HG02852 (cell line): ENCODE results near the gene SAMM50.

Experiments used
- ATAC-seq: cut with Tn5 transposase; IDR thresholded peaks from one replicate; pipeline ENCODE4 v1.9.1; 2021; ENCODE audit warnings: mild to moderate bottlenecking, moderate library complexity; ENCODE audit not compliant: unreplicated experiment

SAMM50 gene

DNA sequence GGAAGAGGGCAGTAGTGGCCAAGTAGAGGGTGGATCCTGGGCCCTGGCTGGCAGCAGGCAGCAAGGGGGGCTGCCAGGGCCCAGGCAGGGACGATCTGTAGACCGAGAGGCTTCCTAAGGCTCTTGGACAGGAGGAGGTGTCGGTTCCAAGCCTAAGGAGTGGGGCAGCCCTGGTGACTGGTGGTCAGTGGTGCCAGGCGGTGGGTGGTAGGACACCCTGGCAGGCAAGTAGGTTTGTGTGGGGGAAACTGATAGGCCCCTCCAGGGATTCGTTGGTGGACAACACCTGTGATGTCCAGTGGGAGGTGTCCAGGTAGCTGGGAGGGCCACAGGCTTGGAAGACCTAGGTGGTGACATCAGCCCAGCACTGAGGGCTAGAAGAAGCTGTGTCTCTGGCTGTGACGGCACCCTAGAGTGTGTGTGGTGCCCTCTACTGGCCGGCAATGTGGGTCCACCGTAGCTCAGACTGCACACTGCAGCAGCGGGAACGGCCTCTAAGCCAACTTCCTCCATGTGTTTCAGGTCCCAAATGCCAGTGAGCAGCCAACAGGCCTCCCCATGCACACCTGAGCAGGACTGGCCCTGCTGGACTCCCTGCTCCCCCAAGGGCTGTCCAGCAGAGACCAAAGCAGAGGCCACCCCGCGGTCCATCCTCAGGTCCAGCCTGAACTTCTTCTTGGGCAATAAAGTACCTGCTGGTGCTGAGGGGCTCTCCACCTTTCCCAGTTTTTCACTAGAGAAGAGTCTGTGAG lies 9.4 kb upstream of the SAMM50 start:
- no peak for ATAC-seq

DNA sequence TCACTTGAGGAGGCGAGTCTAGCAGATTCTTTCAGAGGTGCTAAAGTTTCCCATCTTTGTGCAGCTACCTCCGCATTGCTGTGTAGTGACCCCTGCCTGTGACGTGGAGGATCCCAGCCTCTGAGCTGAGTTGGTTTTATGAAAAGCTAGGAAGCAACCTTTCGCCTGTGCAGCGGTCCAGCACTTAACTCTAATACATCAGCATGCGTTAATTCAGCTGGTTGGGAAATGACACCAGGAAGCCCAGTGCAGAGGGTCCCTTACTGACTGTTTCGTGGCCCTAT lies 8.9 kb upstream of the SAMM50 start:
- ATAC-seq: no peak

DNA sequence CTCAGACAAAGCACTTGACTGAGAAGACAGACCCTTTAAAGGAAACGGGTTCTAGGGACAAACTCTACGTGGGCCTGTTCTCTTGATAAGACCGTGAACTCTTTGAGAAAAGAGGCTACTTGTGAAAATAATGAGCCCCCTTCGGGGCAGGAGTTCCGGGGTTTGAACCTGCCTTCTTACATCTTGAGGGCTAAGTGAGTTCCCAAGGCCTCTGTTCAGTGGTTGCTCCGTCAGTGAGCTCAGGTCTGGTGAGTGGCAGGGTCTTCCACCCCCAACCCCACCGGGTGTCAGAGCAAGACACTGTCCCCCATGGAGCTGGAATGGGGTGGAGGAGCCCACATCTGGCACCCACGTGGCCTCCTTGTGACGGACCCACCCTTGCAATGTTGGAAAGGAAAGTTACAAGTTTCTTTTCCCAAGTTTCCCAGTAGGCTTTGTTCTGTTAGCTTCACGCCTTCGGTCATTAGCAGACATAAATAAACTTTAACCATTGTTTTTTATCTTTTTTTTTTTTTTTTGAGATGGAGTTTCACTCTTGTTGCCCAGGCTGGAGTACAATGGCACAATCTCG lies 6.3 kb upstream of the SAMM50 start:
- no peak for ATAC-seq

DNA sequence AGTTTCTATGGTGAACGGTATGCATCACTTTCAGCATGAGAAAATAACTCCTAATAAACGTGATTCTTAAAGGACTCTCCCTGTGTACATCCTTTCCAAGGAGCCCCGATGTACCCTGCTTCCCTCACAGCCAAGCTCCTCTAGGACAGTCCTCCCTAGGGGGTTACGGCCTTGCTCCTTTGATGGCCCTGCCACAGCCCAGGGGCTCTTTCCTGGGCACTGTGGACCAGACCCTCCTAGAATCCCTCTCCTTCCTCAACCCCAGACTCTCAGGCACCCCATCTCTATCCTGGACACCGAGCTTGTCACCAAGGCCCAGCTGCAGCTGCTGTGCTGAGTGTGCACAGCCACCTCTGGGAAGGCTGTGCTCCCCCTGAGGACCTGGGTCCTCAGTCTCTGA lies 3.9 kb upstream of the SAMM50 start:
- no peak for ATAC-seq

DNA sequence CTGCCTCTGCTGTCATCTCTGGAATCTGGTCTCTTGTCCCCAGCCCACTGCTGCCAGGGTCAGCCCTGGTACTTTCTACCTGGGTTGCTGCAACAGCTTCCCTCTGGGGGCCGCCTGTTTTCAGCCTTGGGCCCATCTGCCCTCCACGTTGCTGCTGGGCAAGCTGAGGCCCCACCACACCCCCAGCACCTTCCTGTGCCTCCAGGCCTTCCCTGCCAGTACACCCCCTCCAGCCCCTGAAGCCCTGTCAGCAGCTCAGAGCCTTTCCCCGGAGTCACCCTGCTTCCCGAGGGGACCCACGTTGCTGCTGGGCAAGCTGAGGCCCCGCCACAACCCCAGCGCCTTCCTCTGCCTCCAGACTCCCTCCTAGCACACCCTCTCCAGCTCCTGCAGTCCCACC lies 3.3 kb upstream of the SAMM50 start:
- no peak for ATAC-seq

DNA sequence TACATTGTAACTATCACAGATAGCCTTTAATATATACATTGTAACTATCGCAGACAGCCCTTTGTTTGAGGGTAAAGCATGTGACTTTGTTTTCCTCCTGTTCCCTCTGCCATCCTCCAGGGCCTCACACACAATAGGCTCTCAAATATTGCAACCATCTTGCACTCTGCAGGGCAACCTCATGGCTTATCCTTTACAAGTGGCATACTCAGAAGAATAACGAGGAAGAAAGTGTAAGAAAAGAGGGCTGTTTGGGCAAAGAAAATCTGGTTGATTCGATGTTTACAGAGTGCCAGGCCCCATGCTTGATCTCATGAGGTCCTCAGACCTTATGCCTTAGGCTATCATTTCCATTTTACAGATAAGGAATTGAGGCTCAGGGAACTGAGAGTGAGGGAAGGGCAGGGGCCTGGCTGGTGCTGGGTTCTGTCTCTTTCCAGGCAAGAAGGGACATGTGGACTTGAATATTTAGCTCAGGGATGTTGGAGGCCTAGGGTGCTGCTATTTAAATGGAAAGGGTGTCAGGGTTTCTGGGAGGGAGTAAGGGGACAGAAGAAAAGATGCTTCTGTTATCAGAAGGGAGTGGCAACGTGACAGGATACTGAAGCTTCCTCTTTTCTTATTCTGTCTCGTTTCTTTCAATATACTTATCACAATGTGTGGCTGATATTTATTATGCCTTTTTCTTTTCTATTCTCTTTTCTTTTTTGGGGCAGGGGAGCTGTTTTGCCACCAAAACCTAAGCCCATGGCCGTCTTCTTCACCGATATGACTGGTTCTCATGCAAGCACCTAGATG lies 1.1 kb upstream of the SAMM50 start:
- no peak for ATAC-seq

DNA sequence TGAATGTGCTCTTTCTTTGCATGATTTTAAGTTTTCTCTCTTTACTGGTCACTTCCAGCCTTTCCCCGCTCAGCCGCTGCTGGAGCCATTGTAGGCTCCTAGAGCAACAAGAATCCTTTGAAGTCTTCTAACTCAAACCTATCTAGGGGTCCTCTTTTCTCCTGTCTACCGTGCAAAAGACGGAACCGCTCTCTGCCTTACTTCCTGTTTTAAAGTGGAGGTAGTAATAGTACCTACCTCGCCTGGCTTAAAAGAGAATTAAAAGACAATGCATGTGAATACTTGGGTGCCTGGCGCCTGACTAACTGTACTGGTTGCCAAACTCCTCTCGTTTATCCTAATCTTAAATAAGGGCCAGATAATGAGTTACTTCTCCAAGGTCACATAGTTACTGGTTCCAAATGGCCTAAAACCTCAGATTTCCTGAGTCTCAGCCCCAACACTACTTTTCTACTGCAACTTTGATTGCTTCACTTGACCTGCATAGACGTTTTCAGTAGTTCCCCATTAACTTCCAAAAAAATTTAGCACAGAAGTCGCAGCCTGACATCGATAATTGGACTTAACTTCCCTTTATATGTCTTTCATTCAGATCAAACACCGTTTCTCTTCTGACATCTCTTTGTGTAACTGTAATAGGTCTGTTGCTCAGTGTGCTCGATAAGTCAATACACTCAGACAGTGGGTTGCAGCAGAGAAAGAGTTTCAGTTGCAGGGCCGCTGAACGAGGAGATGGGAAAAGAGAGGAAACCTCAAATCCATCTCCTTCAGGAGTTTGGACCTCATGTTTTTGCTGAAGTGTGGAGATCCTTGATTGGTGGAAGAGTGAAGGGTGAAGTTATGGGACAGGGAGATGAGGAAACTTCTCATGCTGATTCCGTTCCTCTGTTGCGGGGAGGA lies 891 bp downstream of the SAMM50 start:
- peak; percentile 23 for ATAC-seq

DNA sequence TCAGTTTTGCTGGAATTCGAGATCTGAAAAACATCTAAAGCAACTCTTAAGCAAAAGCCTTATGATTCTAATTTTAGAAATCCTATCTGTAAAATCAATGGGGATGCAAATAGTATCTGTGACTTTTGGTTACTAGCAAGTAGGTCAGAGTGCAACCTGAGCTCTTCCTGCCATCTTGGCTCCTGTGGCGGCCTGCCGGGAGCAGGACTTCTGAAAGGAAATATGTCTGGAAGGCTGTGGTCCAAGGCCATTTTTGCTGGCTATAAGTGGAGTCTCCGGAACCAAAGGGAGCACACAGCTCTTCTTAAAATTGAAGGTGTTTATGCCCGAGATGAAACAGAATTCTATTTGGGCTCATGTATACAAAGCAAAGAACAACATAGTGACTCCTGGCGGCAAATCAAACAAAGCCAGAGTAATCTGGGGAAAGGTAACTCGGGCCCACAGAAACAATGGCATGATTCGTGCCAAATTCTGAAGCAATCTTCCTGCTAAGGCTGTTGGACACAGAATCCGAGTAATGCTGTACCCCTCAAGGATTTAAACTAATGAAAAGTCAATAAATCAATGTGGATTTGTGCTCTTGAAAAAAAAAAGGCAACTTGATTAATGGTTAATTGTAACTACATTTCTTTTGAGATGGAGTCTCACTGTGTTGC lies 1.7 kb downstream of the SAMM50 start:
- no peak for ATAC-seq

DNA sequence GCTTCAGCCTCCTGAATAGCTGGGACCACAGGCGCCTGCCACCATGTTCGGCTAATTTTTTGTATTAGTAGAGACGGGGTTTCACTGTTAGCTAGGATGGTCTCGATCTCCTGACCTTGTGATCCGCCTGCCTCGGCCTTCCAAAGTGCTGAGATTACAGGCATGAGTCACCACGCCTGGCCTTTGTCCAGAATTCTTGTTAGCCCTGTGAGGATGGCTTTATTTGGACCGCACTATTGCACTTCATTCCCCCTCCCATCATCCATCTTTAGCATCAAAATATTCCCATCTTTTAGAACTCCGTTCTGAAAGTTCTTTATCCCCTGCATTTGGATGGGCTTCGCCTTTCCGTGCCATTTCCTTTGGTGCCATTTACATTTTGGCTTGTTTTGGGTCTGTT lies 2.6 kb downstream of the SAMM50 start:
- ATAC-seq: no peak

DNA sequence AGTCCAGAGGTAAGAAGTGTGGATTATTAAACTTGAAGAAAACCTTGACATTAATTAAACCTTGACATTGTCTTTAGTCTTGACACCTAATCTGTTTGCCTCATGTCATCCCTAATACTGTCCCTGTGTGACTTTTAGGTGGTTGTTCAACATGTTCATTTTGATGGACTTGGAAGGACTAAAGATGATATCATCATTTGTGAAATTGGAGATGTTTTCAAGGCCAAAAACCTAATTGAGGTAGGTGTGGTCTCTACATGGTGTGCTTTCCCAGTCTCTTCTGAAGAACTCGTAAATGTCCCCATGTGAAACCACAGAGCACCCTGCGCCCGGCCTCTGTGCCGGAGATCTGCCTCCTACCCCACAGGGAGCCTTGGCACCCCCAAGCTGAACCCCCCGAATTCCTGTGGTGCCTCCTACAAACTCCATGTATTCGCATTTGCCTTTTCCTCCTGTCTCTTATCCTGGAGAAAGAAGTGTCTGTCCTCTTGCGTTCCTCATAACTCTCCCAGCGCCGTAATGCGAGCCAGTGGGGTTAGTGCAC lies 9.1 kb downstream of the SAMM50 start:
- no peak for ATAC-seq

DNA sequence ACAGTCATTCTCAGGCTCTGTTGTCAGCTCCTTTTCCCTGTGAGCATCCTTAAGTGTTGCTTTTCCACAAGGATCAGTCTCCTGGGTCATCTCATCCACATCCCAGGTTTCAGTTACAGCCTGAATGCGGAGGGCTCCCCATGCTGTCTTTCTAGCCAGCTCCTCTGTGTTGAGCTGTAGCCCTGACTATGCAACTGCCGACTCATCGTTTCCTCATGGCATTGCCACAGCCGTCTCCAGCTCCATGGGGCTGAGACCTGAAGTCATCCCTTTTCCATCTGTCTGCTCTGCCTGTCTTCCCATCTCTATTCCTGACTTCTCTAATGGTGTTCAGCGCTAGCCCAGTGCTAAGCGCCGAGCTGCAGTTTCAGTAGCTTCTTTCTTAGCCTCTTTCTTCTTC lies 11.8 kb downstream of the SAMM50 start:
- ATAC-seq: no peak

DNA sequence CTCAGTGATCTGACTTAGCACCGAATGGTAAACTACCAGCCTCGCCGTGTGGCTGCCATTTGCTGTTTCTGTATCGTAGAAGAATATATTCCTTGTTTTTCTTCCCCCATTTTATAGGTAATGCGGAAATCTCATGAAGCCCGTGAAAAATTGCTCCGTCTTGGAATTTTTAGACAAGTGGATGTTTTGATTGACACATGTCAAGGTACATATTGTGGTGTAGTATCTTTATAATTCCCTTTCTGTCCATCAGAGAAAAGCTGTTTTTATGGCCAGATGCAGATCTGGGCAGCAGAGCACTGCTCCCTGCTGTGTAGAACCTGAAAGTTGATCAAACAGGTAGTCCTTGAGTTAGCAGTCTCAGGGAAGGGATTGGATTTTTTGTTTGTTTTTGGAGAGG lies 13.4 kb downstream of the SAMM50 start:
- no peak for ATAC-seq

DNA sequence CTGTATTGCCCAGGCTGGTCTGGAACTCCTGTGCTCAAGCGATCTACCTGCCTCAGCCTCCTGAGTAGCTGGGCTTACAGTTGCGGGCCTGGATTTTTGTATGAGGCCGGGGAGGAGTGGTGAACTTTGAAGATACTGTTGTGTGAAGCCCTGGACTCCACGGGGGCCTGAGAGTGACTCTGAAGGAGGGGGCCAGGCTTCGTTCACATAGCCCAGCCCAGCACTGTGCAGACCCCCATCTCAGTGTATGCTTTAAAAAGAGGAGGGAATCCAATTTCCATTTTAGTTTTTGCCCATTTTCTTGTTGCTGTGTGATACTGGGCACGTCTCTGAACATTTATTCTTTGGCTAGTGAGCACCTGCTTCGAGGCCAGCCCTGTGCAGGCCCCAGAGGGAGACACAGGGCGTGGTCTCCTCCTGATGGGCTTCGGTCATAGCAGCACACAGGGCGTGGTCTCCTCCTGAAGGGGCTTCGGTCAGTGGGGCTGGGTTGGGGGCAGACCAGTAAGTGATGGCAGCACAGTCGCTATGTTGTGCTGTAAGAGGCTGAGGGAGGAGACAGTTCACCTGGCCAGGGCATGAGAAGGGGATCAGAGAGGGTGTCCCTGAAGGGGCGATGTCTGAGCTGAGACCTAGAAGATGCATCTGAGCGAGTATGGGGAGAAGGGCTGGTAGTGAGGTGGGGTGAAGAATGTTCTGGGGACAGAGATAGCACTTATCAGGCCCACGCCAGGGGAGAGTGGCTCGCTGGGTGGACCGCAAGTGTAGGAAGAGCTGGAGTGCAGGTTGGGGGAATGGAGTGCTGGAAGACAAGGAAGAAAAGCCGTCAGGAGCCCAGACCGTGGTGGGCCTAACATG lies 14.0 kb downstream of the SAMM50 start:
- ATAC-seq: no peak

DNA sequence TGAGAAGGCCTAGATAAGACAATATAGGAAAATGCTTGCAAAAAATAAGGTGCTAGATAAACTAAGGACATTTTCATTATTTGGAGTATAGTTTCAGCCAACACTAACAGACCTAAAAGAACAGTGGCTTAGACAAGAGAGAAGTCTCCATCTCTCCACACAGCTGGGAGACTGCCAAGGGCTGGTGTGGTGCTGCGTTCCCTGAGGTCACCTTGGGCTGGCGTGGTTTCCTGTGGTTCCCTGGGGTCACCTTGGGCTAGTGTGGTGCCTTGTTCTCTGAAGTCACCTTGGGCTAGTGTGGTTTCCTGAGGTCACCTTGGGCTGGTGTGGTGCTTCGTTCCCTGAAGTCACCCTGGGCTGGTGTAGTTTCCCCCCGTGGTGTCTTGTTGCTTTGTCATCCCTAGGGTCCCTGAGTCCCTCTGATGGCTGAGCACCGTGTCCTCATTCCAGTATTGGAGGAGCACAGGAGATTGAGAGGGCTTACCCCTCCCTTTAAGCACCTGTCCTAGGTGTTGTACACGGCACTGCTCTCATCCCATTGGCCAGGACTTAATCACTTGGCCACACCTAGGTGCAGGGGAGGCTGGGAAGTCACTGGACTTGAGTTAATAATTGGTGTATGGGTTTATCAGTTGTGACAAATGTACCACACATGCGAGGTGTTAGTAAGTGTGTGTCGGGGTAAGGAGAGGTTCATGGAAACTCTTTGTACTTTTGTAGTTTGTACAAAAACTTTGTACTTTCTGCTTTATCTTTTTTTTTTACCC lies 14.9 kb downstream of the SAMM50 start:
- ATAC-seq: no peak

DNA sequence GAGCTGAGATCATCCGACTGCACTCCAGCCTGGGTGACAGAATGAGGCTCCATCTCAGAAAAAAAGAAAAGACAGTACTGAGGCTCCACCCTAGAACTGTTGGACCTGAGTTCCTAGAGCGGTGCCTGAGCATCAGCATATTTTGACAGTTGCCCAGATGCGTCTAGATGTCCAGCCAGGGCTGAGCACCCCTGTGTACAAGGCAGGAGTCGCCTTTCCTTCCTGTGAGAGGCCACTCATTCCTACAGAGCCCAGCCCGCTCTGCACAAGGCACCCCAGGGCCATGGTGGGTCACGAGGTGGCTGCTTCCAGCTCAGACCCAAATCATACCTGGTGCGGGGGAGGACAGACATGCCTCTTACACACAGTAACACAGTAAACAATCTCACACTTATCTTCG lies 15.9 kb downstream of the SAMM50 start:
- ATAC-seq: no peak

DNA sequence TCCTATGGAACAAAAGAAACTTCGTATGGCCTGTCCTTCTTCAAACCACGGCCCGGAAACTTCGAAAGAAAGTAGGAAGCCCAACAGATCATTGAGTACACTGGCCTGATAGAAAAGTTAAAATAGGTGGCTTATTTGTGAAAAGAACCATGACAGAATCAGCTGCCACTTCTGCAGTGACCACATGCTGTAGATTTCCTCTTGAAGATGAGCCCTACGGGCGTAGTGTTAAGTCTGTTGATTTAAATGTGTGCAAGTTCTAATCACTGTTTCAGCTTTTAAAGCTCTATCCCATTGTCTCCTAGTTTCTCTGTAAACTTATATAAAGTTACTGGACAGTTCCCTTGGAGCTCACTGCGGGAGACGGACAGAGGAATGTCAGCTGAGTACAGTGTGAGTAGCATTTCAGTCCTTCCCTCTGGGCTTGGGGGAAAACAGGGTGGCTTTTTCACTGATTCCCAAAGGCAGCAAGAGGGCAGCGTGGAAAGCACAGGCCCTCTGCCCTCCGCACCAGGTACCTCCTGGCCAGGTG lies 17.8 kb downstream of the SAMM50 start:
- ATAC-seq: no peak

DNA sequence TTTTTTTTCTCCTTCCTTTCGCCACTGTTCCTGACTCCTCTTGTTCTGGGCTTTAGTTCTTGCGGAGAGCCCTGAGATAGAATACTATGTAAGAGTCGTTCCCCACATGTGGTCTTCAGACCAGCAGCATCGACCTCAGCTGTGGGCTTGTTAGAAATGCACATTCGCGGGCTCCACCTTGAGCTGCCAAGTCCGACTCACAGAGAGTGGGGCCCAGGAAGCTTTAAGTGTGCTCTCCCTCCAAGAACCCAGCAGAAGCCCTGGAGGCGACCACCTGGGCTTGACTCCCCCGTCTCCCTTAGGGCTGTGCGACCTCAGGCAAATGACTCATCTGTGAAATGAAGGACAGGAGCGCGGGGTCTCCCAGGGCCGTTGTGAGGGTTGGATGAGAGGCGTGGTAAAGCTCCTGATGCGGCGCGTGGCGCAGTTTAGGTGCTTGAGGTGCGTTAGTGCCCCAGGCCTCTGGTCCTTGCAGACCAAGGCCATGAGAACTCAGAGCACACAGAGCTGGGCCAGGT lies 18.8 kb downstream of the SAMM50 start:
- no peak for ATAC-seq

DNA sequence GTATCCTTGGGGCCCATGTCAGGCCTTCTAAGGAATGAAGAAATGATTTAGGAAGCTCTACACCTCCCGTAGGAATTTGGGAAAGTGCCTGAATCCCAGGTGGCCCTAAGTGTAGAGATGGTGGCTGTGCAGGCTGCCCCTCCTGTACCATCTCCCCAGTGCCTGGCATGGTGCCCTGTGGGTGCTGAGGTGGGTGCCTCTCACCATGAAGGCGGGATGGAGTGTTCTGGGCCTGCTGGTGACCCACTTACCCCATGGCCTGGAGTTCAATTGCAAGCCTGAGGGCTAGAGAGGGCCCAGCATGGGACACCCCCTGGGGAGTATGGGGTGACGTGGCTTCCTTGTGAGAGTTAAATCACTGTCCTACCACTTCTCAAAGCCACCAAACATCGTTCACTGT lies 19.8 kb downstream of the SAMM50 start:
- no peak for ATAC-seq
